GM12801 (cell line): Measurements from ENCODE around the gene TENM4.

Source experiments
- TF ChIP-seq, protein P1 (sequence below): IDR thresholded peaks from one replicate; pipeline ENCODE4 v1.5.1; 2011; ENCODE audit warnings: control low read depth; ENCODE audit not compliant: insufficient read length; ENCODE audit errors: extremely low read depth

Gene TENM4

GRCh38 chr11:79437278-79437980 lies 3.4 kb downstream of the TENM4 start:
- TF ChIP-seq, protein P1, sequence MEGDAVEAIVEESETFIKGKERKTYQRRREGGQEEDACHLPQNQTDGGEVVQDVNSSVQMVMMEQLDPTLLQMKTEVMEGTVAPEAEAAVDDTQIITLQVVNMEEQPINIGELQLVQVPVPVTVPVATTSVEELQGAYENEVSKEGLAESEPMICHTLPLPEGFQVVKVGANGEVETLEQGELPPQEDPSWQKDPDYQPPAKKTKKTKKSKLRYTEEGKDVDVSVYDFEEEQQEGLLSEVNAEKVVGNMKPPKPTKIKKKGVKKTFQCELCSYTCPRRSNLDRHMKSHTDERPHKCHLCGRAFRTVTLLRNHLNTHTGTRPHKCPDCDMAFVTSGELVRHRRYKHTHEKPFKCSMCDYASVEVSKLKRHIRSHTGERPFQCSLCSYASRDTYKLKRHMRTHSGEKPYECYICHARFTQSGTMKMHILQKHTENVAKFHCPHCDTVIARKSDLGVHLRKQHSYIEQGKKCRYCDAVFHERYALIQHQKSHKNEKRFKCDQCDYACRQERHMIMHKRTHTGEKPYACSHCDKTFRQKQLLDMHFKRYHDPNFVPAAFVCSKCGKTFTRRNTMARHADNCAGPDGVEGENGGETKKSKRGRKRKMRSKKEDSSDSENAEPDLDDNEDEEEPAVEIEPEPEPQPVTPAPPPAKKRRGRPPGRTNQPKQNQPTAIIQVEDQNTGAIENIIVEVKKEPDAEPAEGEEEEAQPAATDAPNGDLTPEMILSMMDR = no peak

- TF ChIP-seq, protein P1 = no peak
Measured at GRCh38 chr11:79436919-79437277, 3.9 kb downstream of the TENM4 start.

GRCh38 chr11:79434283-79434682 lies 6.5 kb downstream of the TENM4 start:
- TF ChIP-seq, protein P1 = no peak

- TF ChIP-seq, protein P1 = no peak
Measured at GRCh38 chr11:79432138-79432537, 8.7 kb downstream of the TENM4 start.

- TF ChIP-seq, protein P1 = no peak
Measured at GRCh38 chr11:79431535-79431934, 9.3 kb downstream of the TENM4 start.

DNA sequence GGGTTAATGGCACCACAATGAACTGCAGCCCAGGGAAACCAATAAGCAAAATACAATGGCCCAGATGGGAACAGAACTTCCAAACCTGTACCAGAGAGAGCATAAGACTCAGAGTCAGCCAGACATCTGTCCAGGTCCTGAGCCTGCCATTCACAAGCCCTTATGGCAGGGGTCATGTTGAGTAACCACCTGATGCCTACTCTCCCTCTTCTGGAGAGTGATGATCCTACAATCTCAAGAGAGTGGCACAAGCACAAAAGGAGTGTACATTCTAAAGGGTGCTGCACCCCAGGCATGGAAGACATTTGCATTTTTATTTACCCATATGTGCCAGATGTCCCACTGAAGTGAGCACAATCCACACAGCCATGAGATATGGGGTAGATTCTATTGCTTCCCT lies 10.6 kb downstream of the TENM4 start:
- TF ChIP-seq, protein P1 = no peak

GRCh38 chr11:79428406-79428805 lies 12.4 kb downstream of the TENM4 start:
- TF ChIP-seq, protein P1 = no peak
